ENCODE measurements around the gene BBS12. TPM values are rescaled to one million over a fixed set of nuclear protein-coding genes. Genes with fewer than 3 reads are reported as not detected.

BBS12 gene
- total and polyA plus RNA-seq, 9 of the 15 experiments (the other 6 are each of a cell fraction or from before 2014, with no cell fraction given), result 2.7 to 6.5 (median 3.3) TPM

- no TSS peak for BruUV-seq (replicated peaks)
- Histone ChIP-seq H3K4me1 (replicated peaks in 1 of 2; ENCODE audit: control insufficient read depth in 2 of 2, insufficient read depth in 2 of 2, low read length in 2 of 2) (peaks cover 1 to 16% of the 10 kb centered on the region in 2 experiments), H3K79me2 (ENCODE audit: control insufficient read depth, insufficient read depth, low read length) (no peaks in the 10 kb centered on the region), H3K4me2 (ENCODE audit: insufficient read depth, low read length) (no peak overlapping the region), H3K9me3 (replicated peaks; ENCODE audit: control insufficient read depth, insufficient read depth, low read depth, low read length) (no peaks in the 10 kb centered on the region), H3K9ac (ENCODE audit: insufficient read depth in 1 of 2, low read depth in 2 of 2, low read length in 2 of 2) (no peak overlapping the region), H3K9me1 (ENCODE audit: control insufficient read depth, insufficient read depth, low read length) (no peaks in the 10 kb centered on the region), H3K27ac (ENCODE audit: extremely low read depth, low read depth, low read length) (no peak overlapping the region), H3K36me3 (ENCODE audit: control insufficient read depth, insufficient read depth, low read length) (no peaks in the 10 kb centered on the region), H3K27me3 (ENCODE audit: control insufficient read depth in 2 of 2, insufficient read depth in 2 of 2, low read length in 2 of 2) (no peaks in the 10 kb centered on the region), H3K4me3 (no peak overlapping the region), H4K20me1 (replicated peaks; ENCODE audit: control insufficient read depth, insufficient read depth, low read length) (no peaks in the 10 kb centered on the region), H2AFZ (ENCODE audit: low read depth, low read length) (no peak overlapping the region)
- WGBS (ENCODE audit: insufficient coverage, low coverage, missing lambda C conversion rate), result 10% methylated on average over 4 of the region's 4 CpGs
- FAIRE-seq, result peak; percentile 89
- in situ Hi-C loops (cut with MboI), result no loop called here
- CTCF ChIA-PET (ENCODE audit: low intra/inter-chr PET ratio), result interaction anchor here (0.6 to 3.0 kb wide), 3 partner anchors 114 to 817 kb away, joined by 3 to 19 read pairs (median 3); no protein-coding TSS in a partner anchor
- ATAC-seq, result peak; percentile 96
- intact Hi-C loops (cut with micrococcal nuclease), result loop anchor here (1.0 to 10.0 kb wide), 4 partner anchors 40 to 405 kb away; no protein-coding TSS in a partner anchor
- POLR2A ChIA-PET, result interaction anchor here (0.6 kb wide), 1 partner anchor 117 kb away, joined by 4 read pairs; no protein-coding TSS in a partner anchor
- DNase-seq (ENCODE audit: extremely low read depth in 1 of 4, low spot score in 3 of 4), result peak; percentile 75 to 87 (median 80)
- TF ChIP-seq KLF16 (IDR thresholded peaks at IDR 0.05) (peak; percentile 41; the same call in 1 of the 2 replicates), LEF1 (IDR thresholded peaks at IDR 0.05) (peak; percentile 66; the same call in 1 of the 2 replicates), SMC3 (conservative IDR thresholded peaks at IDR 0.05; ENCODE audit: insufficient read depth, low read depth, low read length) (peak; percentile 74), SOX6 (IDR thresholded peaks at IDR 0.05) (peak; percentile 22; the same call in 1 of the 2 replicates), CTCF (IDR thresholded peaks at IDR 0.05 in 2 of 3, conservative IDR thresholded peaks at IDR 0.05 in 1 of 3; ENCODE audit: insufficient read depth in 2 of 3, low read depth in 1 of 3, low read length in 3 of 3) (peak; percentile 77 to 90 (median 89)), TRIM24 (IDR thresholded peaks at IDR 0.05) (0 out of 4 replicates have a peak, but pooled peaks of 1 of the 2 experiments have one; percentile 11), RAD21 (CRISPR knock-in tag; conservative IDR thresholded peaks at IDR 0.05 in 1 of 2, IDR thresholded peaks at IDR 0.05 in 1 of 2) (peak; percentile 82 to 87), NELFE (IDR thresholded peaks at IDR 0.05; ENCODE audit: insufficient read depth, insufficient read length) (no peak), PREB (CRISPR knock-in tag; IDR thresholded peaks at IDR 0.05) (no peak), CTCFL (IDR thresholded peaks at IDR 0.05; ENCODE audit: borderline replicate concordance, insufficient read depth, low read depth, low read length, poor library complexity, severe bottlenecking) (peak; percentile 80), MEIS2 (IDR thresholded peaks at IDR 0.05; ENCODE audit: partially characterized antibody) (peak; percentile 98)
Measured at GRCh38 chr4:122716825-122717448, 15.6 kb upstream of the BBS12 start.

Measured in K562 (cell line).